Measurements from ENCODE around the gene PTPRS.

DNA sequence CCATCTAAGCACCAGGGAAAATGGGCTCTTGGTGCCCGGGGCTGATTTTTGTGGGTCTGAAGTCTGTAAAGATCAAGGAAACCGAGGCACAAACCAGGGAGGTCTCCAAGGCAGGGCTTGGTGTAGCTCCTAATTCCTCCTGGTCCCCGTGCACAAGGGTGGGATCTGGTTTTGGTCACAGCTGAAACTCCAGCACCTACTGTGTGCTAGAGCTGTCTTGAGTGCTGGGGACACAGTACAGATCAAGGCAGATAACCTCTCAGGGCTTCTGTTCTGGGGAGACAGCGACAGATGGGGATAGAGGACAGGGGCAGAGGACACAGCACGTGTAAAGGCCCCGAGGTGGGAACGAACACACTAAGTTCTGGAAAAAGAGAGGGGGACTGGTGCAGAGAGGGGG lies 37.4 kb downstream of the PTPRS start:
- TF ChIP-seq GATA3 (IDR thresholded peaks at IDR 0.05; ENCODE audit: low read depth, low read length) (no peak), GATA2 (IDR thresholded peaks at IDR 0.05; ENCODE audit: low read depth, low read length) (no peak)

All from SH-SY5Y (cell line).